Stomach (tissue), 9 donors: ENCODE data around the gene JCHAIN. TPM values are rescaled to one million over a fixed set of nuclear protein-coding genes. Genes with fewer than 3 reads are reported as not detected.

Experiments used
- DNase-seq, 2 donors: peaks; one replicate each; pipeline versions ENCODE4 v3.0.0 to v3.0.0-alpha.2; 2013 to 2019
- H3K27ac ChIP-seq, 5 donors: fragments of 200-600 bp in 4 of 5; sonication (generic) in 4 of 5; one replicate each; pipeline ENCODE4 v1.5.1; 2013 to 2019; ENCODE audit warnings: mild to moderate bottlenecking in 1 of 5, moderate library complexity in 1 of 5
- H3K27me3 ChIP-seq, 3 donors: fragments of 200-600 bp; sonication (generic); one replicate each; pipeline ENCODE4 v1.5.1; 2017 to 2019; ENCODE audit warnings: mixed run types in 1 of 3
- H3K36me3 ChIP-seq, 4 donors: fragments of 200-600 bp; sonication (generic); 1 replicate in 3 of 4; 2 replicates in 1 of 4; pipeline ENCODE4 v1.5.1; 2016 to 2019
- H3K4me1 ChIP-seq, 4 donors: fragments of 200-600 bp; sonication (generic); one replicate each; pipeline ENCODE4 v1.5.1; 2016 to 2019
- H3K4me3 ChIP-seq, 4 donors: fragments of 200-600 bp; sonication (generic) in 3 of 4; one replicate each; pipeline ENCODE4 v1.5.1; 2016 to 2019; ENCODE audit warnings: mild to moderate bottlenecking in 1 of 4
- H3K9me3 ChIP-seq, 4 donors: fragments of 200-600 bp; sonication (generic); one replicate each; pipeline ENCODE4 v1.5.1; 2016 to 2019
- CTCF ChIP-seq, 7 experiments: fragments of 450-650 bp in 4 of 7; fragments of 200-600 bp in 3 of 7; sonication (generic) in 3 of 7; IDR thresholded peaks; one replicate each; pipeline ENCODE4 v1.5.1; 2016 to 2019; ENCODE audit warnings: antibody characterized with exemption in 7 of 7, control low read depth in 2 of 7, mild to moderate bottlenecking in 1 of 7
- EP300 ChIP-seq: sonication (generic); formaldehyde crosslinking; IDR thresholded peaks from one replicate; pipeline ENCODE4 v1.6.1; 2017; ENCODE audit warnings: antibody characterized with exemption
- POLR2A ChIP-seq, 4 donors: fragments of 450-650 bp; IDR thresholded peaks; one replicate each; pipeline ENCODE4 v1.6.1; 2016; ENCODE audit warnings: antibody characterized with exemption in 4 of 4, control low read depth in 2 of 4, mild to moderate bottlenecking in 1 of 4, moderate library complexity in 1 of 4
- POLR2AphosphoS5 ChIP-seq, 3 donors: sonication (generic); formaldehyde crosslinking; IDR thresholded peaks; one replicate each; pipeline ENCODE4 v1.6.1; 2016; ENCODE audit warnings: antibody characterized with exemption in 3 of 3
- WGBS, 5 donors: extraction: QIAGEN DNeasy Blood & Tissue Kit in 3 of 5; methylation state at CpG; one replicate each; pipeline versions ENCODE4 v1.1.5 to v1.1.7; 2013 to 2018; 5-methylcytosine and 5-hydroxymethylcytosine counted together
- intact Hi-C: fragments of 100-400 bp; cut with DNase I; formaldehyde crosslinking; loops from one replicate; pipeline ENCODE4 v1.15.1; 2023; ENCODE audit warnings: low total_unique reads
- polyA plus RNA-seq, 3 donors: library from polyadenylated mRNA; stranded (reverse); fragments of 200-250 nt; gene quantifications; one replicate each; pipeline ENCODE4 v1.2.3, GENCODE V29; 2013
- total RNA-seq, 5 donors: library from RNA; depleted of rRNA; stranded (reverse); fragments of >200 nt; gene quantifications; one replicate each; pipeline versions ENCODE4 v1.1.0 to v1.2.3, GENCODE V29; 2014 to 2016
- donor health status: healthy with polysubstance abuse.
- donor health status: Bipolar disorder and iron deficiency.
- donor health status: healthy.

JCHAIN gene
- total and polyA plus RNA-seq, 8 donors = 5.5 to 284 (median 41.9) TPM

DNA sequence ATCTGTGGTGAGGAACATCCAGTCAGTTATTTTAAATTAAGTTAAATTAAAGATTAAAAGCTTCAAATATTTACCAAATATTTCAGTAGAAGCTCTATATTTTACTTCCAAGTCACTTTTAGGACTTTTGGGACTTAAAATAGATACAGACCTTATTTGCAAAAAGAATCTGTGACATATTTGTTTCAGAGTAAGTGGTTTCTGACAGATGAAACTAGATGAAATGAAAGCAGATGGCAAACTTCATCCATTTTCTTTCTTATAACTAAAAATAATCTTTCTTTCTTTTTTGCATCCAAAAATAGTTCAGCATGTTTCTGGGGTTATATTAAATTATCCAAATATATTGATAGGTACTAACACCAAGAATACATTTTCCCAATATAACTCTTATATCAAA, 15.4 kb upstream of the JCHAIN start:
- TF ChIP-seq POLR2AphosphoS5 (IDR thresholded peaks at IDR 0.05) (no peak), POLR2A (IDR thresholded peaks at IDR 0.05) (no peak), EP300 (no peak), CTCF (IDR thresholded peaks at IDR 0.05) (no peak)
- intact Hi-C loops = no loop called here
- H3K9me3 ChIP-seq = no peaks in the 10 kb centered on the region
- no peaks in the 10 kb centered on the region for H3K27me3 ChIP-seq
- H3K4me3 ChIP-seq = no peak overlapping the region
- H3K27ac ChIP-seq = peak overlapping the region in 1 of 5 donors; percentile 16
- no peaks in the 10 kb centered on the region for H3K4me1 ChIP-seq
- no peaks in the 10 kb centered on the region for H3K36me3 ChIP-seq
- DNase-seq = peak in 1 of 2 donors; percentile 10

DNA sequence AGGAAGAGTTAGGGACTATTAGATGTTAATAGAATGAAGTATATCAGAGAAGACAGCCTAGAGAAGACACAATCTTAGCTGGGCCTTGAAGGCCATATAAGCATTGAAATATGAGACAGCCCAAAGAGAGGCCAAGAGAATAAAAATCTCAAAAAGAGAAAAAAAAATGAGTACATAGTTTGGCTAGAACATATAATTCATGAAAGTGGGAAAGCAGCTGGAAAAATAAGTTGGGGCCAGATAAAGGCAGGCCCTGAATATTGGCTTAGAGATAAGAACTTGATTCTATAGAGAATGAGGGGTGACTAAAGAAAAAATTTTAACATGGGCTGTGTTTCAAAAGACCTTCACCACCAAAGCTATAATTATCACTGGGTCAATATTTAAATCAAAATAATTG, 14.6 kb upstream of the JCHAIN start:
- no peak overlapping the region for H3K4me3 ChIP-seq
- TF ChIP-seq POLR2AphosphoS5 (IDR thresholded peaks at IDR 0.05) (no peak), CTCF (IDR thresholded peaks at IDR 0.05) (no peak), POLR2A (IDR thresholded peaks at IDR 0.05) (no peak), EP300 (no peak)
- H3K4me1 ChIP-seq = no peaks in the 10 kb centered on the region
- peak in 1 of 2 donors; percentile 53 for DNase-seq
- H3K36me3 ChIP-seq = no peaks in the 10 kb centered on the region
- no peaks in the 10 kb centered on the region for H3K9me3 ChIP-seq
- H3K27me3 ChIP-seq = no peaks in the 10 kb centered on the region
- peak overlapping the region in 1 of 5 donors; percentile 16 for H3K27ac ChIP-seq
- intact Hi-C loops = no loop called here

DNA sequence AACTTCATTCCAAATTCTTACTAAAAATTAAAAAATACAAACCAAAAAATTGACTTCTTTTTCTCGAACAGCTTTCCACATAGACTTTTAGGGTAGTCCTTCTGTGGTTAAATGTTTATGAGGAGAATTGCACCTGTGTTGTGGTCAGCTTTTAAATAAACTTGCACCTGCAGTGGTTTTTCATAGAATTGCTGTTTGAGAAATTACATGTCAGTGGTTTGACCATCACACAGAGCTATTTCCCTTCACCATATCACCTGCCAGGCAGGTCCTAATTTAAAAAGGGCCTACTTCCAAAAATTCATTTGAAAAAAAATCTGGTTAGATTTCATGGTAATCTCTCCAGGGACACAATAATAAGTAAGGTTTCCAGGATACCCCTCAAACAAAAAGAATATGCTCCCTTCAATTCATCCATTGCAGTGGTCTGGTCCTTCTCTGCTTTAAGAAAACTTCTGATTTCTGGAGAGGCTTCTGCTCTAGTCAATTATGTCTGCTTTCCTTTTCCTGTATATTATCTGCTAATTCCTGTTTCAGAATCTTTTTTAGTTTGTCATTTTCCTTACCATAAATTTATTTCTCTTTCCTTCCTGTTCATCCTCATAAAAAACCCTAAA, 12.2 kb upstream of the JCHAIN start:
- Histone ChIP-seq H3K4me1 (no peaks in the 10 kb centered on the region), H3K4me3 (no peak overlapping the region), H3K9me3 (no peaks in the 10 kb centered on the region), H3K36me3 (no peaks in the 10 kb centered on the region), H3K27ac (no peak overlapping the region), H3K27me3 (no peaks in the 10 kb centered on the region)
- intact Hi-C loops = no loop called here
- no peak for TF ChIP-seq CTCF (IDR thresholded peaks at IDR 0.05)
- TF ChIP-seq POLR2A (IDR thresholded peaks at IDR 0.05) = no peak
- TF ChIP-seq EP300 = no peak
- no peak for TF ChIP-seq POLR2AphosphoS5 (IDR thresholded peaks at IDR 0.05)
- WGBS, 5 donors = 69 to 94% (median 83%) methylated on average over 1 of the region's 1 CpG
- no peak for DNase-seq

DNA sequence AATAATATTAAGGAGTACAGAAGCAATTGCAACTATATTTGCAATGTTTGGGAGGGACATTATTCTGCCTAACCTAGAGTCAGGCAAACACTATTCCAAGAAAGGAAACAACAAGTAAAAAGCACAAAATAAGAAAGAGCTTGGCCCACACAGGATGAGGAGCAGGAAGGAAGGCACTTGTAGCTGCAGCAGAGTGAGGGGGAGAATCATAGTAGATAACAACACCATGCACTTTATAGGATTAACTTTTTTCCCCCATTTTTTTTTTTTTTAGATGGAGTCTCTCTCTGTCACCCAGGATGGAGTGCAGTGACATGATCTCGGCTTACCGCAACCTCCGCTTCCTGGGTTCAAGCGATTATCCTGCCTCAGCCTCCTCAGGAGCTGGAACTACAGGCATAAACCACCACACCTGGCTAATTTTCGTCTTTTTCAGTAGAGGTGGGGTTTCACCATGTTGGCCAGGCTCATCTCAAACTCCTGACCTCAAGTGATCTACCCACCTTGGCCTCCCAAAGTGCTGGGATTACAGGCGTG, 10.3 kb upstream of the JCHAIN start:
- WGBS, 5 donors = 90 to 95% (median 93%) methylated on average over 6 of the region's 6 CpGs
- Histone ChIP-seq H3K36me3 (no peaks in the 10 kb centered on the region), H3K4me3 (no peak overlapping the region), H3K9me3 (no peaks in the 10 kb centered on the region), H3K27me3 (no peaks in the 10 kb centered on the region), H3K4me1 (no peaks in the 10 kb centered on the region), H3K27ac (no peak overlapping the region)
- intact Hi-C loops = no loop called here
- no peak for DNase-seq
- TF ChIP-seq POLR2AphosphoS5 (IDR thresholded peaks at IDR 0.05) (no peak), POLR2A (IDR thresholded peaks at IDR 0.05) (no peak), CTCF (IDR thresholded peaks at IDR 0.05) (no peak), EP300 (no peak)
